BE2C (cell line): ENCODE results near the gene VTN.

Experiments
- DNase-seq: peaks from one replicate; pipeline ENCODE4 v3.0.0-alpha.2; 2020
- H3K27me3 ChIP-seq: fragments of 250-450 bp; sonication (Bioruptor Pico); 2 replicates; pipeline ENCODE4 v1.5.1; 2020; ENCODE audit warnings: mild to moderate bottlenecking
- H3K36me3 ChIP-seq: fragments of 250-450 bp; sonication (Bioruptor Pico); 2 replicates; pipeline ENCODE4 v1.5.1; 2020; ENCODE audit warnings: mild to moderate bottlenecking
- H3K4me1 ChIP-seq: fragments of 250-450 bp; sonication (Bioruptor Pico); 2 replicates; pipeline ENCODE4 v1.5.1; 2020
- H3K4me3 ChIP-seq: 2 replicates; pipeline ENCODE4 v1.5.1; 2011; ENCODE audit warnings: low read depth, low read length
- H3K9me3 ChIP-seq: fragments of 250-450 bp; sonication (Bioruptor Pico); 2 replicates; pipeline ENCODE4 v1.5.1; 2020
- TF ChIP-seq, protein P1 (sequence below): IDR thresholded peaks from 2 replicates; pipeline ENCODE4 v1.5.1; 2012; ENCODE audit warnings: mild to moderate bottlenecking, low read depth, low read length

The VTN gene

DNA sequence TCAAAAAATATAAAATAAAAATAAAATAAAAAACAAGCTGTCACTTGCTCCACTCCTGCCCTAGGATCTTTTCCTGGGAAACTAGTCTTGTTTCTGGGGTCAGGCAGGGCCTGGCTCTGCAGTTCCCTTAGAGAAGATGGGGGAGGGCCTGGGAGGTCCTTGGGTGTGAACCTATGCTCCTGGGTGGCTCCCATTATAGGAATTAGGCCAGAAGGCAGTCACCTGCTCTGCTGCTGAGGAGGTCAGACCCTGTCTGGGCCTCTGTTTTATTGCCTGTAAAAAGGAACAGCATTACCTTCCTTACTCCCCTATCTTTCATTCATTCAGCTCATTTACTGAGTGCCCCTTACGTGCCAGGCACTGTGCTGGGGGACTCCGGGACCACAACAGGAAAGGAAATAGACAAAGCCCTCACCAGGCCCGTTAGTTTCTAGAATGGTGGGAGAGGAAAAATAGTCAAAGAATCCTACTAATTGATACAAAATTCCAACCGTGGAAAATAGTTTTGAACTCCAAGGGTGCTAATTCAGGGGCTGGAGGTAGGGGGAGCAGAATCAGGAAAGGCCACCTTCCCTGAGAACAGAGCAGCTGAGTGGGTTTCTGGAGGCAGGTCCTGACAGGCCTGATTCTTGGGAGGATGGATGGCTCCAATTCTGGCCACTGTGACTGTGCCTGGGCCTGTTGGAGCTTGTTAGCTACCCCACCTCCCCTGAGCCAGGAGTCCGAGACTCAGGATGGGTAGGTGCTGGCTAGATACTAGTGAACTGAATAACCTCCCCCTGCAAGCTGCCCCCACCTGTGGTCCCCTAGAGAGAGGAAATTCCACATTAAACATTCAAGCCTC is 37.2 kb upstream of the VTN start:
- no peaks in the 10 kb centered on the region for H3K4me1 ChIP-seq
- H3K4me3 ChIP-seq = no peak overlapping the region
- no peaks in the 10 kb centered on the region for H3K27me3 ChIP-seq
- no peaks in the 10 kb centered on the region for H3K9me3 ChIP-seq
- no peaks in the 10 kb centered on the region for H3K36me3 ChIP-seq
- TF ChIP-seq, protein P1, sequence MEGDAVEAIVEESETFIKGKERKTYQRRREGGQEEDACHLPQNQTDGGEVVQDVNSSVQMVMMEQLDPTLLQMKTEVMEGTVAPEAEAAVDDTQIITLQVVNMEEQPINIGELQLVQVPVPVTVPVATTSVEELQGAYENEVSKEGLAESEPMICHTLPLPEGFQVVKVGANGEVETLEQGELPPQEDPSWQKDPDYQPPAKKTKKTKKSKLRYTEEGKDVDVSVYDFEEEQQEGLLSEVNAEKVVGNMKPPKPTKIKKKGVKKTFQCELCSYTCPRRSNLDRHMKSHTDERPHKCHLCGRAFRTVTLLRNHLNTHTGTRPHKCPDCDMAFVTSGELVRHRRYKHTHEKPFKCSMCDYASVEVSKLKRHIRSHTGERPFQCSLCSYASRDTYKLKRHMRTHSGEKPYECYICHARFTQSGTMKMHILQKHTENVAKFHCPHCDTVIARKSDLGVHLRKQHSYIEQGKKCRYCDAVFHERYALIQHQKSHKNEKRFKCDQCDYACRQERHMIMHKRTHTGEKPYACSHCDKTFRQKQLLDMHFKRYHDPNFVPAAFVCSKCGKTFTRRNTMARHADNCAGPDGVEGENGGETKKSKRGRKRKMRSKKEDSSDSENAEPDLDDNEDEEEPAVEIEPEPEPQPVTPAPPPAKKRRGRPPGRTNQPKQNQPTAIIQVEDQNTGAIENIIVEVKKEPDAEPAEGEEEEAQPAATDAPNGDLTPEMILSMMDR = no peak
- no peak for DNase-seq

DNA sequence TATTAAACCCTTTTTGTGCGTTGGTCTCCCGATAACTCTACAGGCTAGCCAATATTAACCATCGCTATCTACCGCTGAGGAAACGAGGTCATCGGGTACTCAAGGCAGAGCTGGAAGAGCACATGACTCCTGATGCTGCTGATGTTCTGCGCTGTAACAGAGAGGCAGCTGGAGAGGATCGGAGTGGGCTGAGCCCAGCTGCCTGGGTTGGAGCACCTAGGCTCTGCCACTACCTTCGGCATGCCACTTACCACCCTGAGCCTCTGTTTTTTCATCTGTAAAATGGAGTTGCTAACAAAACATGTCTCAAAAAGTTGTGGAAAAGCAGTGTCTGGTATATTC is 36.3 kb upstream of the VTN start:
- Histone ChIP-seq H3K4me1 (no peaks in the 10 kb centered on the region), H3K4me3 (peak overlapping the region; percentile 62), H3K27me3 (no peaks in the 10 kb centered on the region), H3K36me3 (no peaks in the 10 kb centered on the region), H3K9me3 (no peaks in the 10 kb centered on the region)
- no peak for DNase-seq
- TF ChIP-seq, protein P1 = no peak

DNA sequence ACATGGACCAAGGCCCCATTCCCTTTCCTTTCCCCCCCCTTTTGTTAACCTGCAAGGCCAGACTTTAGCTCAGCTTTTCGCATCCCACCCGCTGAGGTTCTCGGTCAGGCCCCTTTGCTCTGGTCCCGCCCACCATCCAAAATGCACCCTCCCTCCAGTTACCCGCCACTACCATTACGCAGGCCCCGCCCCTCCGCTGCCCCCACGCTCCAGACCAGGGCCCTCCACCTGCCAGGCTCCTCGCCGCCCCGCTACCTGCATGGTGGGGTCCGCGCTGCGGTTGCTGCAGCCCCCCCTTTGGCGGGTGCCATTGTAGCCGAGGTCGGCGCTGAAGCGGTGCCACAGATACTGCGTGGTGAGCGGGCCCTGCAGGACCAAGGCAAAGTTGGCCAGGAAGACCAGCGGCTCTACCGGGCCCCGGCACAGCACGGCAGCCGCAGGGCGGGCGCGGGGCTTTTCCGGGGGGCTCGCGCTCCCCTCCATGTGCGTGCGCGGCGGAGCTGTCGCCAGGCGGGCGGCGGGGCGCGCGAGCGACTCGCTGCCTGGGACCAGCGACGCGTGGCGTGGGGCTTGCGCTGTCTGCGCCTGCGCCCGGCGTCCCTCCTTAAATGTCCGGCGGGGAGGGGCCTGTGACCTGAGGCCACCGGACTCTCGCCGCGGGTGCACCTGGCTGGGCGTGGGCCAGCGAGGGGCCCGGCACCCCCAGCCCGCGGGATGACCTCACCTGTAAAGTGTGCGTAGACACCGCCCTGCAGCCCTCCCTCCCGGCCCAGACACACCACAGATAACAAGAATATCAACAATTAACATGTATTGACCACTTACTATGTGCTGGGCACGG is 35.7 kb upstream of the VTN start, which contains the start of gene SLC46A1:
Gene SLC46A1, minus strand, starts transcription at position 581 of the 841 bp plus-strand sequence. Its CDS starts 98 bp downstream, at position 483.
- TF ChIP-seq, protein P1 = no peak
- Histone ChIP-seq H3K9me3 (no peaks in the 10 kb centered on the region), H3K27me3 (no peaks in the 10 kb centered on the region), H3K36me3 (no peaks in the 10 kb centered on the region), H3K4me1 (no peaks in the 10 kb centered on the region), H3K4me3 (peak within 1 kb of the TSS; percentile 62)
- peak; percentile 51 for DNase-seq

DNA sequence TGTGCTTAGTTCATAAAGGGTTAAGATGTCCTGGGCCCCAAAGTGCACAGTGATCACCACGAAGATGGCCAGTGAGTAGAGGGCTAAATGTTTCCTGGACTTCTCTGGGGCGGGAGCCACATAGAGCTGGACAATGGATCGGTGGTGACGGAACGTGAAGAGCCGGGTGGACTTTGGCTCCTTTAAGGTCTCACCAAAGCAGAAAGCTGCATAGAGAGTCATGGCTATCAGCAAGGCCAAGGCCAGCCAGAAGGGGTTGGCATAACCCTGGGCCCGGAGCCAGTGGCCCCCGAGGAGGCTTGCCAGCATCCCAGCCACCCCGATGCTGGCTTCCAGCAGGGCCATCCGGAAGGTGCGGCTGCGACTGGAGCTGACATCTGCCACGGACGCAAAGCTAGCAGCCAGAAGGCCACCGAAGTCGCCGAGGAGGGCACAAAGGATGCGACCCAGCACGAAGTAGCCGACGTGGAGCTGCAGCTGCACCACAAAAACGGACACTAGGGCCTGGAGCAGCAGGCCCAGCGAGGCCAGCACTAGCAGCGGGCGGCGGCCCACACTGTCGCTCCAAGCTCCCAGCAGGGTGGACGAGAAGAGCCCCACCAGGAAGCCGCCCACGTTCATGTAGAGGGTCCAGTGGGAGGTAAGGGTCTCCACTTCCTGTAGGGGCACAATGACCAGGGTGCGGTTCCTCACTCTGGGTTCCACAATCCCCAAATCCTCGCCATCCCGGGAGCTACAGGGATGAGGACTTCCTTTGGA is 34.9 kb upstream of the VTN start:
- DNase-seq = no peak
- H3K36me3 ChIP-seq = no peaks in the 10 kb centered on the region
- no peaks in the 10 kb centered on the region for H3K27me3 ChIP-seq
- H3K4me1 ChIP-seq = no peaks in the 10 kb centered on the region
- H3K9me3 ChIP-seq = no peaks in the 10 kb centered on the region
- TF ChIP-seq, protein P1 = no peak
- peak overlapping the region; percentile 62 for H3K4me3 ChIP-seq

DNA sequence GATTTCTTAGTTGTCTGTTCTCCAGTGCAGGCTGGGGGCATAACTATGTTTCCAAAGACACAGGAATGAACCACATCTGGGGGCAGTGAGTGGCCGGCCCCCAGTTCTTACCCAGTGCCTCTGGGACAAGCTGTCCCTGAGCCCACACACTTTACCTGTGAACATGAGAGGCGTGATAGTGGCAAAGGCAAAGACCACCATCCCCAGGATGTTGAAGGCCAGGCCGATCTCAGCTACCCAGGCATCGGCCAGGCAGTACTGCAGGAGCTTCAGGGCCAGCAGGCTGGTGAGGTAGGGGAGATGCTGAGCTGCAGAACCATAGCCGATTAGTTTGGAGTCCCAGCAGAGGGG is 34.3 kb upstream of the VTN start:
- no peaks in the 10 kb centered on the region for H3K36me3 ChIP-seq
- no peak for DNase-seq
- no peaks in the 10 kb centered on the region for H3K4me1 ChIP-seq
- H3K9me3 ChIP-seq = no peaks in the 10 kb centered on the region
- H3K27me3 ChIP-seq = no peaks in the 10 kb centered on the region
- TF ChIP-seq, protein P1 = no peak
- no peak overlapping the region for H3K4me3 ChIP-seq
